Endothelial cell of hepatic sinusoid (primary cell): ENCODE measurements around the gene COL20A1.
"Not testable (repeated sequence)": the region's sequence is repeated elsewhere in the genome, so short reads cannot be mapped to it uniquely, and the experiment has no call there.

Source experiments
- in situ Hi-C: cut with HindIII; loops from 2 replicates; pipeline ENCODE4 v1.10.0; 2017; ENCODE audit warnings: low sequenced_read_pairs

Gene COL20A1

DNA sequence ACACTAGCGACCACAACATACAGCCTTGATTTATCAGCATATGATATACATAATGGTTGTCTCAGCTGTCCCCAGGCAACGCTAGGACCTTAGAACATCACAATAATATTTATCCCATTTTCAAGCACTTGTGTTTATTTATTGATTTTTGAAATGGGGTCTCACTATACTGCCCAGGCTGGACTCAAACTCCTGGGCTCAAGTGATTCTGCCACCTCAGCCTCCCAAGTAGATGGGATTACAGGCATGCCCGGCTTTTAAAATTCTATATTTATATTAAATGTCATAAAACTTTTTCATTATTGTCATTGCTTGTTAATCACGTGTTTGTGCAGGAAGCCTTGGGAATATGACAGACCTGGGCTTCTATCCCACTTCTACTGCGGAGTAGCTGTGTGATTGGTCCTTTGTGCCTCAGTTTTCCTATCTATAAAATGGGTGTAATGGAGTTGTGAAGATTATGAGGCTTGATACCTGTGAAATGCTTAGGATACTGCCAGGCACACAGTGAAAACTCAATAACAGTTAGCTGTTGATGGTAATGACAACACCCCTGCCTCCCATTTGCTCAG is 10.2 kb downstream of the COL20A1 start:
- in situ Hi-C loops: no loop called here

DNA sequence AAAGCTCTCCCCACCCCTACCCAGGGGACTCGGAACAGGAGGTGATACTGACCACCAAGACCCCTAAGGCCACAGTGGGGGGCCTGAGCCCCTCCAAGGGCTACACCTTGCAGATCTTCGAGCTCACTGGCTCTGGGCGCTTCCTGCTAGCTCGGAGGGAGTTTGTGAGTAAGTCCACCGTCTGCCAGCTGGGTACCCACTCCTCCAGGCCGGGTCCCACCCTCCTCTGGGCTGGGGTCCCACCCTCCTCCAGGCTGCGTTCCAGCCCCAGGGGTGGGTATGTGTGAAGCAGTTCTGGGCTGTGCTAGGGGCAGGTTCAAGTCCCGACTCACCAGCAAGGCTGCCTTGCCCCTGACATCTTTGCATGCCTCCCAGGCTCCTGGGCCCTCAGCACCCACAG is 12.4 kb downstream of the COL20A1 start:
- in situ Hi-C loops: no loop called here

DNA sequence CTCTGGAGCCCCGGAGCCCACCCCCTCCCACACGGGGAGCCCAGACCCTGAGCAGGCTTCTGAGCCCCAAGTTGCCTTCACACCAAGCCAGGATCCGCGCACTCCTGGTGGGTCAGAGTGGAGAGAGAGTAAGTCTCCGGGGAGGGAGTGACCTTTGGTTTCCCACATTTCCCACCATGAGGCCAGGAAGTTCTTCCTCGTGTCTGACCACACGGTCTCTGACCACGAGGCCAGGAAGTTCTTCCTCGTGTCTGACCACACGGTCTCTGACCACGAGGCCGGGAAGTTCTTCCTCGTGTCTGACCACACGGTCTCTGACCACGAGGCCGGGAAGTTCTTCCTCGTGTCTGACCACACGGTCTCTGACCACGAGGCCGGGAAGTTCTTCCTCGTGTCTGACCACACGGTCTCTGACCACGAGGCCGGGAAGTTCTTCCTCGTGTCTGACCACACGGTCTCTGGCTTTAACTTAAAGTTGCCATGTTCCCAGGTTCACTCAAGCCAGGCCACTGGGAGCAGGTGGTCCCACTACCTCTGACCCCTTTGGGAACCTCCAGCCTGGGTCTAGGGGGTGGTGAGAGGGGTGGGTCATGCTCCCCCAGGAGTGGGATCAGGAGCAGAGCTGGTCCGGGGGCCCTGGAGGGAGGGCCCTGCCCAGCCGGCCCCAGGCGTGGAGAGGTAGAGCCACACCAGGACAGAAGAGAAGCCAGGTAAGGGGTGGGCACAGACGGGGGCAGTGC is 13.1 kb downstream of the COL20A1 start:
- in situ Hi-C loops: not testable (repeated sequence)

DNA sequence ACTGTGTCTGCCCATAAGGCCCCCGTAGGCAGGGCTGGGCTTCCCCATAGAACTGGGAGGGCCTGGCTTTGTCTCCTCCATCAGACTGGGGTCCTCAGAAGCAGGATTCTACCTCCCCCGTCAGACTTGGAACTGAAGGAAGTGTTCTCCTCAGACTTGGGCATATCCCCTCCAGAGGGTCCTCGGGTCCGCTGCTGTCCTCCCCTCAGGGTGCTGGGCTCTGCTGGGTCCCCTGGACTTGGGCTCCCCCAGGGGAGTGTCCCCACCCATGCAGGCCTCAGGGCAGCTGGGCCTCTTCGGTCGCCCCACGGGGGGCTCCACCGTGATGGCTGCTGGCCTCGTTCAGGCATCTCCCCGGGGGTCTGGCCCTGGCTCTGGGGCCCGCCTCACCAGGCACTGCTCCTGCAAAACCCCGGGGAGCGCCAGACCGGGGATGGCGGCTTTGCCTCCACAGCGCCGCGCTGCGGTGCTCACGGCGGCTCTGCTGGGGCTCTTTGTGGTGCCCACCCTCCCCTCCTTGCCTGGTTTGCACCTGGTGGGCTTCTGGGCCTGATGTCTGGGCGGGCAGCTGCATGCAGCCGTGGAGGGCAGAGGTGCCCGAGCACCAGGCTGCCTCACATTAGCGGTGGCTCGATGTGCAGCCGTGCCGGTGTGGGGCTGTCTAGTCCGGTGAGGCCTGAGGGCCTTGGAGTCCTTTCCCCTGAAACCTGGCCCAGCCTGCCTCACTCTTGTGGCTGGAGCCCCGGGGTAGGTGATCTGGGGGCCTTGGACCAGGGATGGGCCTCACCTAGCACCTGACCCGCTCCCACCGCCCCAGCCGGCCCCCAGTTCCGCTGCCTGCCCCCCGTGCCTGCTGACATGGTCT is 13.9 kb downstream of the COL20A1 start:
- in situ Hi-C loops: no loop called here

DNA sequence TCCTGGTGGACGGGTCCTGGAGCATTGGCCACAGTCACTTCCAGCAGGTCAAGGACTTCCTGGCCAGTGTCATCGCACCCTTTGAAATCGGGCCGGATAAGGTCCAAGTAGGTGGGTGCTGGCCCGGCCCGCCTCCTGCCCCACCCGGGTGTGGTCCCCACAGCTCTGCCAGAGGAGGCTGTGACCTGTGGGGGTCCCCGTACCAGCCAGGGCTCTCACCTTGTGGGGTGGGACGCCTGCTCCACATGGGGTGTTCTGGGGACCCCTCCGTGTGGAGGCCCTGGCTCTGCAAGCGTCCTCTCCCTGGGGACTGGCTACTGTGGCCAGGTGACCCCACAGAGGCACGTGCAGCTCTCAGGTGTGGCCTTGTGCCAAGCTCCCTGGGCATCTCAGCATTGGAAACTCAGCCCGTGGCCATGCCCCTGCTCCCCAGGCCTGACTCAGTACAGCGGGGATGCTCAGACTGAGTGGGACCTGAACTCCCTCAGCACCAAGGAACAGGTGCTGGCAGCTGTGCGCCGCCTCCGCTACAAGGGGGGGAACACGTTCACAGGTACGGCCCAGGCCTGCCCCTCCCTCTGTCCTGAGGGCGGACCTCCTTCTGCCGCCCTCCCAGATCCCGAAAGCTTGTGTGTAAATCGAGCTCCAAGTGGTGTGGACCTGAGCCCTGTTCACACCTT is 14.7 kb downstream of the COL20A1 start:
- in situ Hi-C loops: no loop called here

DNA sequence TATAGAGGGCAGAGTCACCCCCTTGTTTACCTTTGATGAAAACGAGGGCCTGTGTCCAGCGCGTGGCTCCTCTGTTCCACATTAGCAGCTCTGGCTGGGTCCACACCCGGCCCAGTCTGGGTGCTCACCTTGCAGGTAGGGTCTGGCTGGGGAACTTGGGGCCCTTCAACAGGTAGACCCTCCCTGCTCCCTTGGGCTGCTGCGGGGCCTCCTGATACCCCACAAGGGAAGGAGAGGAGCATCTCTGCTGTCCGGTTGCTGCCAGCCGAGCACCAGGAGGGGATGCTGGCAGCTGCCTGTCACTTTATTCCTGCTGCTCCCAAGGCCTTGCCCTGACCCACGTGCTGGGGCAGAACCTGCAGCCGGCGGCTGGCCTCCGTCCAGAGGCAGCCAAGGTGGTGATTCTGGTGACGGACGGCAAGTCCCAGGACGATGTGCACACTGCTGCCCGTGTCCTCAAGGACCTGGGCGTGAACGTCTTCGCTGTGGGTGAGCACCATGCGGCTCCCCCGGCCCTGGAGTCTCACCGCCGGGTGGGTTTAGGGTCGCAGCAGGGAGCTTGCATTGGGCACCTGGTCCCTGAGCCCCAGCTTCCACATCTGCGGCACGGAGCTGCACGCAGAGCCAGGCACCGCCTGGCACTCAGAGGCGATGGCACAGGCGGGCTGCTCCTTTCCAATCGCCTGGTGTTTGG is 15.4 kb downstream of the COL20A1 start:
- in situ Hi-C loops: no loop called here

DNA sequence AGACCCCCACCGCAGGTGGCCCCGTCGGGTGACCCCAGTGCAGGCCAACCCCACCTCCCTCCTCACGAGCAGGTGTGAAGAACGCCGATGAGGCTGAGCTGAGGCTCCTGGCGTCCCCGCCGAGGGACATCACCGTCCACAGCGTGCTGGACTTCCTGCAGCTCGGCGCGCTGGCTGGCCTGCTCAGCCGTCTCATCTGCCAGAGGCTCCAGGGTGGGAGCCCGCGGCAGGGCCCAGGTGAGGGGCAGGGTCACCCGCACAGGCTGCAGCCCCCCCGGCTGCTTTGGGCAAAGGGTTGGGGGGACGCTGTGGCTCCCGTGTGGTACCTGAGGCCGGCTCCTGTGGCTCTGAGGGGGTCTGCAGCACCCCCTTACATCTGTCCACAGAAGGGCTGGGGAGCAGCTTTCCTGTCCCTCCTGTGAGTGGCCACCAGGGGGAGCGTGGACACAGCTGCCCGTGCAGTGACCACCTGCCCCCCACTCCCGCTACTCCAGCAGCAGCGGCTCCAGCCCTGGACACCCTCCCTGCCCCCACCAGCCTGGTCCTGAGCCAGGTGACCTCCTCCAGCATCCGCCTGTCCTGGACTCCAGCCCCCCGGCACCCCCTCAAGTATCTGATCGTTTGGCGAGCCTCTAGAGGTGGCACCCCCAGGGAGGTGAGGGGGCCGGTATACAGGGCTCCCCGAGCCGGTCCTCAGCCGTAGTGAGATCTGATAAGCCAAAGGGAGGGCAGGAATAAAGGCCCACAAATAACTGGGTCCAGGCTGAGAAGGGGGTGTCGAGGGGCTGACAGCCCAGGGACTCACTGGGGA is 16.5 kb downstream of the COL20A1 start:
- in situ Hi-C loops: no loop called here

- in situ Hi-C loops: no loop called here
Measured at GRCh38 chr20:63310265-63310991, 17.4 kb downstream of the COL20A1 start.

DNA sequence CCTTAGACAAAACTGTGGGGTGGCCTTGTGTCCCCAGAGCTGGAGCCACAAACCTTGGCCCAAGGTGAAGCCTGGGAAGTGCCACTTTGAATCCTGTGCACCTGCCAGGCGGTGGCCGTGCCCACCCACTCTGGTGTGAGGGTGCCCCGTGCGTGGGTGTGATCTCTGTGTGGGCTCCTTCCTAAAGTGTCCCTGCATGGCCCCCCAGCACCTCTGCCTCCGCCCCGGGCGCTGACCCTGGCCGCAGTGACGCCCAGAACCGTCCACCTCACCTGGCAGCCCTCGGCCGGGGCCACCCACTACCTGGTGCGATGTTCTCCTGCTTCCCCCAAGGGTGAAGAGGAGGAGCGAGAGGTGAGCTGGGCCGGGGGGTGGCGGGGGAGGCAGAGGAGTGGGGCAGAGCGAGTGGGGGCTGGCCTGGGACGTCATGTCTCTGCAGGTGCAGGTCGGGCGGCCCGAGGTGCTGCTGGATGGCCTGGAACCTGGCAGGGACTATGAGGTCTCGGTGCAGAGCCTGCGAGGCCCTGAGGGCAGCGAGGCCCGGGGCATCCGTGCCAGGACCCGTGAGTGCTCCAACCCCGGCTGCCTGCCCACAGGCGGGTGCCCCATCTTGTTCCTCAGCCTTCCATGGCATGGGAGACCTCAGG is 18.3 kb downstream of the COL20A1 start:
- in situ Hi-C loops: no loop called here

- in situ Hi-C loops: no loop called here
Measured at GRCh38 chr20:63311833-63312243, 18.9 kb downstream of the COL20A1 start.

GRCh38 chr20:63312273-63312672 is 19.3 kb downstream of the COL20A1 start:
- in situ Hi-C loops: no loop called here

DNA sequence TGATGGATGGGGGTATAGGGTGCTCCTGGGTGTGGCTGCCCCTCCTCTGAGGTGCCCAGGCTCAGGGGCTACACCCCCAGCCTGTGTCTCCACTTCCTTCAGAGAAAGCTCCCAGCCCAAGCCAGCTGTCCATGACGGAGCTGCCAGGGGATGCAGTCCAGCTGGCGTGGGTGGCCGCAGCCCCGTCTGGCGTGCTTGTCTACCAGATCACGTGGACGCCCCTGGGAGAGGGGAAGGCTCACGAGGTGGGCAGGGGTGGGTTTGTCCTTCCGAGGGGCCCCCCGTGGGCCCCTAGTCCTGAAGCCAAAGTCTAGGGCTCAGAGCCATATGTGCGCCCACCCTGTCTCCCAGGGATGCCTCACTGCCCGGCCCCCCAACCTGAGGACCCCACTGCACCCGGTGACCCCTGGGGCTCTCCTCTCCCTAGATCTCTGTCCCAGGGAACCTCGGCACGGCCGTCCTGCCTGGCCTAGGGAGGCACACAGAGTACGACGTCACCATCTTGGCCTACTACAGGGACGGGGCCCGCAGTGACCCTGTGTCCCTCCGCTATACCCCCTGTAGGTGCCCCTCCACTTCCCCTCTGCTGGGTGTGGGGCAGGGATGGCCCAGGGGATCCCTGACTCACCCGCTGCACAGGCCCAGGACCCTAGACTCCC is 19.8 kb downstream of the COL20A1 start:
- in situ Hi-C loops: no loop called here

GRCh38 chr20:63313349-63314014 is 20.5 kb downstream of the COL20A1 start:
- in situ Hi-C loops: no loop called here

DNA sequence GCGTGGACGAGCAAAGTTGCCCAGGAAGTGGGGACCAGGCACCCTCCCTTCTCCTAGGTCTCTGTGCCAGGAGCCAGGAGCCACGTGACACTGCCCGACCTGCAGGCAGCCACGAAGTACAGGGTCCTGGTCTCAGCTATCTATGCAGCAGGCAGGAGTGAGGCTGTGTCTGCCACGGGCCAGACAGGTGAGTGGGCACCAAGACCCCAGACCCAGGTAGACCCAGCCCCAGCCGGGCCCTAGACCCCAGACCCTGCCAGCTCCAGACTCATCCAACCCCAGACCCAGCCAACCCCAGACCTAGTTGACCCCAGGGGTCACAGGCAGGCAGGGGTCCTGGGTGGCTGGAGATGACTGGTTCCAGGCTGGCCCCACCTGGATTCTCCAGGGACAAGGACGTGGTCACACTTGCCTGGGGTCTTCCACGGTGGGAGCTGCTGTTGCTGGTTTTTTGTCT is 21.1 kb downstream of the COL20A1 start:
- in situ Hi-C loops: no loop called here

DNA sequence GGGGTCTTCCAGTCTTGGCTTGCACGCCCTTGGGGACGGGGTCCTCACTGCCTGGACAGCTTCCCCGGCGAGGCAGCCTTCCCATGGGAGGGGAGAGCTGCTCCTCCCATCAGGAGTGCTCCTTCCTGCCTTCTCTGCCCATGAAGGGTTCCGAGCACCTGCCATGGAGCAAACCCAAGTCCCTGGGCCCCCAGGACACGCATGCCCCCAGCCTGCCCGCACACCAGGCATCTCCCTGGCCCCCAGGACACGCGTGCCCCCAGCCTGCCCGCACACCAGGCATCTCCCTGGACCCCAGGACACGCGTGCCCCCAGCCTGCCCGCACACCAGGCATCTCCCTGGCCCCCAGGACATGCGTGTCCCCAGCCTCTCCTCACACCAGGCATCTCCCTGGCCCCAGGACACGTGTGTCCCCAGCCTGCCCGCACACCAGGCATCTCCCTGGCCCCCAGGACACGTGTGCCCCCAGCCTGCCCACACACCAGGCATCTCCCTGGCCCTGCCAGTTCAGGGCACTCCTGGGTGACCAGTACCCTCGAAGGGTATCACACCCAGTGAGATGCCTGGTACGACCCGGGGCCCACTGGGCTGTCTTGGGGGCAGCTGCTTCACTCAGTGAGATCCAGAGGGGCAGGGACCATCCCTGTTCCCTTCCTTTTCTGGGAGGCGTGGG is 21.7 kb downstream of the COL20A1 start:
- in situ Hi-C loops: no loop called here

DNA sequence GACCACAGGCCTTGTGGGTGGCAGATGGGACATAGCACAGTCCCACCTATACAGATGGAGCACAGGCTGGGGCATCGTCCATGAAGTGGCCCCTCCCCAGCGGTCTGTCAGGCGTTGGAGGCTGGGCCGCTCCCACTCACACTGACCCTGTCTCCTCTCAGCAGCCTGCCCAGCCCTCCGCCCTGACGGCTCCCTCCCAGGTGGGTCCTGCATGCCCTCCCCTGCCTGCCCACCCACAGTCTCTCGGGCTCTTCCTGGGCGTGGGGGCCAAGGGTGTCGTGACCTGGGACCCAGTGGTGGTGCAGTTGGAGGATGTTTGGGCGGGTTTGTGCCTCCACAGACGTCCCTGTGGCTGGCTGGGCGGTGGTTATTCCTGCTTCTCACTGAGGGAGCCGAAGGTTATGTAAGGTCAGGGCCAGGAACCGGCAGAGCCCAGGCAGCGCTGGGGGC is 22.3 kb downstream of the COL20A1 start:
- in situ Hi-C loops: no loop called here
